Measurements from ENCODE around the gene SHISAL2A. TPM values are rescaled to one million over a fixed set of nuclear protein-coding genes. Genes with fewer than 3 reads are reported as not detected.
A peak's percentile ranks its signal among the peaks of the same experiment; 100 is the strongest.

SHISAL2A gene
- total RNA-seq, 4 donors from 2014 or later, result 0.88 to 7.4 (median 1.7) TPM; not detected in 1

DNA sequence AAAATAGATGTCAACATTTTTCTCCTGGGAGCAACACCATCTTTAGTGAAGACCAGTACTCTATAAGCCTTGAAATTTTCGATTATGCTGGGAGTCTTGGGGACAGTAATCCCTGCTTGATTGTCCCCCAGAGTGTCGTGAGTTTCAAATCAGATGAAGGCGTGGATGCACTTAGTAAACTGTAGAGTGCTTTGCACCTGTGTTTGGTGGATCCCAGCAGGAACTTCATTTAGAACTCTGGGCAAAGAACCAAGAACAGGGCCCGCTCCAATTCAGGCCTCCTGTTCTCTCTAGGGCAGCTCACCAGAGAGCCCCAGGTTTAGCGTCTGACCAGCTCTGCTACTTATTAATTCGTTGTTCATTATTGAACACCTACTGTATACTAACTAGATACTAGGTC, 29.3 kb upstream of the SHISAL2A start:
- no peak for TF ChIP-seq POLR2A (IDR thresholded peaks at IDR 0.05)
- TF ChIP-seq, protein P1, sequence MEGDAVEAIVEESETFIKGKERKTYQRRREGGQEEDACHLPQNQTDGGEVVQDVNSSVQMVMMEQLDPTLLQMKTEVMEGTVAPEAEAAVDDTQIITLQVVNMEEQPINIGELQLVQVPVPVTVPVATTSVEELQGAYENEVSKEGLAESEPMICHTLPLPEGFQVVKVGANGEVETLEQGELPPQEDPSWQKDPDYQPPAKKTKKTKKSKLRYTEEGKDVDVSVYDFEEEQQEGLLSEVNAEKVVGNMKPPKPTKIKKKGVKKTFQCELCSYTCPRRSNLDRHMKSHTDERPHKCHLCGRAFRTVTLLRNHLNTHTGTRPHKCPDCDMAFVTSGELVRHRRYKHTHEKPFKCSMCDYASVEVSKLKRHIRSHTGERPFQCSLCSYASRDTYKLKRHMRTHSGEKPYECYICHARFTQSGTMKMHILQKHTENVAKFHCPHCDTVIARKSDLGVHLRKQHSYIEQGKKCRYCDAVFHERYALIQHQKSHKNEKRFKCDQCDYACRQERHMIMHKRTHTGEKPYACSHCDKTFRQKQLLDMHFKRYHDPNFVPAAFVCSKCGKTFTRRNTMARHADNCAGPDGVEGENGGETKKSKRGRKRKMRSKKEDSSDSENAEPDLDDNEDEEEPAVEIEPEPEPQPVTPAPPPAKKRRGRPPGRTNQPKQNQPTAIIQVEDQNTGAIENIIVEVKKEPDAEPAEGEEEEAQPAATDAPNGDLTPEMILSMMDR (IDR thresholded peaks at IDR 0.05), result no peak
- H3K27me3 ChIP-seq, result no peaks in the 10 kb centered on the region
- DNase-seq, result no peak
- H3K9me3 ChIP-seq, result no peaks in the 10 kb centered on the region
- peaks cover 0 to 26% (median 8%) of the 10 kb centered on the region in 4 donors for H3K4me1 ChIP-seq
- H3K27ac ChIP-seq, result peak overlapping the region in 1 of 4 donors; percentile 88
- no peaks in the 10 kb centered on the region for H3K36me3 ChIP-seq
- H3K4me3 ChIP-seq, result no peak overlapping the region

- TF ChIP-seq, protein P1 (IDR thresholded peaks at IDR 0.05), result no peak
- no peak for TF ChIP-seq POLR2A (IDR thresholded peaks at IDR 0.05)
- peaks cover 0 to 26% (median 8%) of the 10 kb centered on the region in 4 donors for H3K4me1 ChIP-seq
- H3K27me3 ChIP-seq, result no peaks in the 10 kb centered on the region
- no peaks in the 10 kb centered on the region for H3K36me3 ChIP-seq
- no peak overlapping the region for H3K4me3 ChIP-seq
- DNase-seq, result no peak
- peak overlapping the region in 1 of 4 donors; percentile 88 for H3K27ac ChIP-seq
- no peaks in the 10 kb centered on the region for H3K9me3 ChIP-seq
These were observed 28.8 kb upstream of the SHISAL2A start for GRCh38 chr1:52604063-52604770.

DNA sequence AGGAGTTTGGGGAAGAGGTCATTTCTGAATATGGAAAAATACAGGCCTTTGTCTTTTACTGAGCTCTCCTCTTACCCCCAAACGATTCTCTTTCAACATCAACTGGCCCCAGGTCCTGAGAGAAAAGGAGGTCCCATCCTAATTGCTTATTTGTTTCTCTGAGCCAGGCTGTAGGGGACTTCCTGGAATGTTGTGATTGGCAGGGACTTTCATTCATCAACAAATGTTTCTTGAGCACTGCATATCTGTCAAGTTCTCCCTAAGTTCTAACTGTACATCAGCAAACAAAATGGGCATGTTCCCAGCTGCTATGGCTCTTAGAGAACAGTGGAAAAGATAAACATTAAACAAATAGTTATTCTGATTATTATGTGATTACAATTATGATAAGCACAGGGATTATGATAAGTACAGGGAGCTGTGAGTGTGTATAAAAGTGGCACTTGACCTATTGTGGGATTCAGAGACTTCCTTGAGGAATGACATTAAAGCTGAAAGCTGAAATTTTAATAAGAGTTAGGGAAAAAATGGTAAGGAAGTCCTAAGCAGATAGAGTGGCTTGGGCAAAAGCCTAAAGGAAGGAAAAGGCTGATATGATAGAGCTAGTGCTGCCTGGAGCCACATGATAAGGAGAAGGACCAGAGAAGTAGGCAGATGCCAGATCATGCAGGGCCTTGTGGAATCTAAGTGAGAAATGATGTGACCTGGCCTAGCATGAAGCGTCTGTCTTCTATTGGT, 19.2 kb upstream of the SHISAL2A start:
- H3K27ac ChIP-seq, result no peak overlapping the region
- H3K27me3 ChIP-seq, result no peaks in the 10 kb centered on the region
- H3K9me3 ChIP-seq, result no peaks in the 10 kb centered on the region
- TF ChIP-seq POLR2A (IDR thresholded peaks at IDR 0.05), result no peak
- TF ChIP-seq, protein P1 (IDR thresholded peaks at IDR 0.05), result no peak
- no peaks in the 10 kb centered on the region for H3K36me3 ChIP-seq
- no peak overlapping the region for H3K4me3 ChIP-seq
- no peak for DNase-seq
- H3K4me1 ChIP-seq, result no peaks in the 10 kb centered on the region

- H3K36me3 ChIP-seq, result no peaks in the 10 kb centered on the region
- H3K9me3 ChIP-seq, result no peaks in the 10 kb centered on the region
- no peaks in the 10 kb centered on the region for H3K4me1 ChIP-seq
- H3K4me3 ChIP-seq, result no peak overlapping the region
- no peaks in the 10 kb centered on the region for H3K27me3 ChIP-seq
- DNase-seq, result no peak
- no peak for TF ChIP-seq POLR2A (IDR thresholded peaks at IDR 0.05)
- TF ChIP-seq, protein P1 (IDR thresholded peaks at IDR 0.05), result no peak
- no peak overlapping the region for H3K27ac ChIP-seq
These were observed 18.3 kb upstream of the SHISAL2A start for GRCh38 chr1:52614671-52615070.

GRCh38 chr1:52615489-52616042, 17.4 kb upstream of the SHISAL2A start:
- TF ChIP-seq, protein P1 (IDR thresholded peaks at IDR 0.05), result no peak
- TF ChIP-seq POLR2A (IDR thresholded peaks at IDR 0.05), result no peak
- no peak for DNase-seq

More at GRCh38 chr1:52615489-52616042, 17.4 kb upstream of the SHISAL2A start:
- no peaks in the 10 kb centered on the region for H3K9me3 ChIP-seq
- no peaks in the 10 kb centered on the region for H3K36me3 ChIP-seq
- H3K4me3 ChIP-seq, result no peak overlapping the region
- H3K4me1 ChIP-seq, result no peaks in the 10 kb centered on the region
- H3K27ac ChIP-seq, result no peak overlapping the region
- no peaks in the 10 kb centered on the region for H3K27me3 ChIP-seq
